KOPT-K1 (cell line): Measurements from ENCODE around the gene RASGRF2.
"Not testable (repeated sequence)": the region's sequence is repeated elsewhere in the genome, so short reads cannot be mapped to it uniquely, and the experiment has no call there.

Experiments
- H3K27ac ChIP-seq: fragments of 200-600 bp; sonication (generic); 2 replicates; pipeline ENCODE4 v1.5.1; 2016; ENCODE audit warnings: antibody characterized with exemption, mild to moderate bottlenecking, low read depth, low read length; ENCODE audit not compliant: poor library complexity, severe bottlenecking
- H3K36me3 ChIP-seq: fragments of 200-600 bp; sonication (generic); 2 replicates; pipeline ENCODE4 v1.5.1; 2017; ENCODE audit warnings: antibody characterized with exemption, mild to moderate bottlenecking, low read length, moderate library complexity; ENCODE audit not compliant: insufficient read depth
- H3K9me3 ChIP-seq: fragments of 200-600 bp; sonication (generic); 2 replicates; pipeline ENCODE4 v1.5.1; 2017; ENCODE audit warnings: antibody characterized with exemption, low read length, mild to moderate bottlenecking; ENCODE audit not compliant: insufficient read depth, poor library complexity, severe bottlenecking

Gene RASGRF2

GRCh38 chr5:81016116-81016515, 56.0 kb downstream of the RASGRF2 start:
- H3K9me3 ChIP-seq = no peaks in the 10 kb centered on the region
- no peak overlapping the region for H3K27ac ChIP-seq
- H3K36me3 ChIP-seq = no peaks in the 10 kb centered on the region

- Histone ChIP-seq H3K9me3 (no peaks in the 10 kb centered on the region), H3K27ac (no peak overlapping the region), H3K36me3 (no peaks in the 10 kb centered on the region)
Measured at GRCh38 chr5:81017320-81017719, 57.2 kb downstream of the RASGRF2 start.

GRCh38 chr5:81018608-81019007, 58.4 kb downstream of the RASGRF2 start:
- H3K27ac ChIP-seq, H3K36me3 ChIP-seq, H3K9me3 ChIP-seq: not testable (repeated sequence)

- H3K27ac ChIP-seq = no peak overlapping the region
- no peaks in the 10 kb centered on the region for H3K36me3 ChIP-seq
- H3K9me3 ChIP-seq = no peaks in the 10 kb centered on the region
Measured at GRCh38 chr5:81019748-81020147, 59.6 kb downstream of the RASGRF2 start.

- H3K9me3 ChIP-seq = no peaks in the 10 kb centered on the region
- H3K27ac ChIP-seq = no peak overlapping the region
- no peaks in the 10 kb centered on the region for H3K36me3 ChIP-seq
Measured at GRCh38 chr5:81020478-81021167, 60.5 kb downstream of the RASGRF2 start.

GRCh38 chr5:81021486-81021885, 61.3 kb downstream of the RASGRF2 start:
- Histone ChIP-seq H3K36me3 (no peaks in the 10 kb centered on the region), H3K9me3 (no peaks in the 10 kb centered on the region), H3K27ac (no peak overlapping the region)

GRCh38 chr5:81021951-81022687, 62.0 kb downstream of the RASGRF2 start:
- Histone ChIP-seq H3K36me3 (no peaks in the 10 kb centered on the region), H3K9me3 (no peaks in the 10 kb centered on the region), H3K27ac (no peak overlapping the region)

- Histone ChIP-seq H3K27ac (no peak overlapping the region), H3K36me3 (no peaks in the 10 kb centered on the region), H3K9me3 (no peaks in the 10 kb centered on the region)
Measured at GRCh38 chr5:81022688-81023084, 62.5 kb downstream of the RASGRF2 start.

- Histone ChIP-seq H3K27ac (no peak overlapping the region), H3K9me3 (no peaks in the 10 kb centered on the region), H3K36me3 (no peaks in the 10 kb centered on the region)
Measured at GRCh38 chr5:81023261-81023970, 63.3 kb downstream of the RASGRF2 start.

GRCh38 chr5:81027481-81028058, 67.4 kb downstream of the RASGRF2 start:
- H3K9me3 ChIP-seq = no peaks in the 10 kb centered on the region
- no peak overlapping the region for H3K27ac ChIP-seq
- no peaks in the 10 kb centered on the region for H3K36me3 ChIP-seq

- H3K36me3 ChIP-seq, H3K9me3 ChIP-seq, H3K27ac ChIP-seq: not testable (repeated sequence)
Measured at GRCh38 chr5:81028888-81029287, 68.7 kb downstream of the RASGRF2 start.

GRCh38 chr5:81029736-81030135, 69.6 kb downstream of the RASGRF2 start:
- not testable (repeated sequence) for H3K27ac ChIP-seq, H3K36me3 ChIP-seq, H3K9me3 ChIP-seq

- not testable (repeated sequence) for H3K27ac ChIP-seq, H3K9me3 ChIP-seq, H3K36me3 ChIP-seq
Measured at GRCh38 chr5:81030236-81031034, 70.3 kb downstream of the RASGRF2 start.

GRCh38 chr5:81035522-81035921, 75.4 kb downstream of the RASGRF2 start:
- Histone ChIP-seq H3K9me3 (peaks cover 10% of the 10 kb centered on the region), H3K27ac (no peak overlapping the region), H3K36me3 (no peaks in the 10 kb centered on the region)

GRCh38 chr5:81038495-81038894, 78.3 kb downstream of the RASGRF2 start:
- Histone ChIP-seq H3K9me3 (peaks cover 10% of the 10 kb centered on the region), H3K36me3 (no peaks in the 10 kb centered on the region), H3K27ac (no peak overlapping the region)
